Measurements from ENCODE around the gene ECT2. TPM values are rescaled to one million over a fixed set of nuclear protein-coding genes. Genes with fewer than 3 reads are reported as not detected.
A peak's percentile ranks its signal among the peaks of the same experiment; 100 is the strongest.
"Not testable (repeated sequence)": the region's sequence is repeated elsewhere in the genome, so short reads cannot be mapped to it uniquely, and the experiment has no call there.

The ECT2 gene
- polyA plus RNA-seq, 1 of the 3 experiments (the other 2 are of a cell fraction) = 8.6 TPM

DNA sequence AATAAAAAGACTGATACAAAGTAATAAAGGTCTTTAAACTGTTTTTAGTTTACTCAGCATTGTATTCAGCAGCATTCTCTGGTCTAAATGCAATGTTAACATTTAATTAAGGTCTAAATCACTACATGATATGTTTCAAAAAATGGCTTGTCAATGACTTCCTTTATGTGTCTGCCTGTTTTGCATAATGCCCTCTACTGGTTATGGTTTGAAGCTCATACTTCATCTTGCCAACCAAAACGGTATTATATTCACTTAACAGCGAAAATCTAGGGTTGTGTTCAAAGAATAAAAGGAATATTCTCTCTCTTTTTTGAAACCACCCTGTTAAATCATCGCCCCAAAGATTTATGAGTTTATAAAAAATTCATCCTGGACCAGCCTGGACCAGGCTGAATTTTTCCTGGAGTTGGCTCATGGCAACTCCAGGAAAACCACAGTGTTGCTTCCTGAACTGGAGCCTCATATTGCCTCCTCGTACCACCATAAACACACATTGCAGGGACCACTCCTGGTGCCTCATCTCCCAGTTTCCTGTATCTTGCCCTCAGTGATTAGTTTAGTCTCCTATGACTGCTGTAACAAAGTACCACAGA is 32.9 kb upstream of the ECT2 start:
- no peaks in the 10 kb centered on the region for H3K9me2 ChIP-seq
- no peaks in the 10 kb centered on the region for H4K20me1 ChIP-seq (ENCODE audit: insufficient read depth)
- CTCF ChIA-PET = interaction anchor here (0.7 to 1.0 kb wide), 4 partner anchors 10 to 124 kb away, joined by 3 to 7 read pairs (median 3); no protein-coding TSS in a partner anchor
- no peaks in the 10 kb centered on the region for H3K9me3 ChIP-seq
- H3F3A ChIP-seq (replicated peaks; ENCODE audit: insufficient read depth) = no peaks in the 10 kb centered on the region
- H3K4me1 ChIP-seq (ENCODE audit: control insufficient read depth in 1 of 2, insufficient read depth in 2 of 2, low read depth in 1 of 2, low read length in 1 of 2) = no peaks in the 10 kb centered on the region
- POLR2A ChIA-PET = no interaction called here
- TF ChIP-seq, protein P1, sequence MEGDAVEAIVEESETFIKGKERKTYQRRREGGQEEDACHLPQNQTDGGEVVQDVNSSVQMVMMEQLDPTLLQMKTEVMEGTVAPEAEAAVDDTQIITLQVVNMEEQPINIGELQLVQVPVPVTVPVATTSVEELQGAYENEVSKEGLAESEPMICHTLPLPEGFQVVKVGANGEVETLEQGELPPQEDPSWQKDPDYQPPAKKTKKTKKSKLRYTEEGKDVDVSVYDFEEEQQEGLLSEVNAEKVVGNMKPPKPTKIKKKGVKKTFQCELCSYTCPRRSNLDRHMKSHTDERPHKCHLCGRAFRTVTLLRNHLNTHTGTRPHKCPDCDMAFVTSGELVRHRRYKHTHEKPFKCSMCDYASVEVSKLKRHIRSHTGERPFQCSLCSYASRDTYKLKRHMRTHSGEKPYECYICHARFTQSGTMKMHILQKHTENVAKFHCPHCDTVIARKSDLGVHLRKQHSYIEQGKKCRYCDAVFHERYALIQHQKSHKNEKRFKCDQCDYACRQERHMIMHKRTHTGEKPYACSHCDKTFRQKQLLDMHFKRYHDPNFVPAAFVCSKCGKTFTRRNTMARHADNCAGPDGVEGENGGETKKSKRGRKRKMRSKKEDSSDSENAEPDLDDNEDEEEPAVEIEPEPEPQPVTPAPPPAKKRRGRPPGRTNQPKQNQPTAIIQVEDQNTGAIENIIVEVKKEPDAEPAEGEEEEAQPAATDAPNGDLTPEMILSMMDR (IDR thresholded peaks at IDR 0.05) = peak; percentile 56
- no peak for TF ChIP-seq SMC3 (IDR thresholded peaks at IDR 0.05; ENCODE audit: low read depth, low read length)
- TF ChIP-seq JUND (IDR thresholded peaks at IDR 0.05) = no peak
- no peak for TF ChIP-seq RCOR1 (IDR thresholded peaks at IDR 0.05; ENCODE audit: low read length)
- TF ChIP-seq RXRA (IDR thresholded peaks at IDR 0.05; ENCODE audit: borderline replicate concordance, low read depth) = no peak
- TF ChIP-seq TEAD4 (IDR thresholded peaks at IDR 0.05; ENCODE audit: borderline replicate concordance, insufficient read depth) = no peak
- no peak overlapping the region for H3K4me3 ChIP-seq (ENCODE audit: low read depth in 2 of 2, low read length in 1 of 2)
- no peak overlapping the region for H2AFZ ChIP-seq (ENCODE audit: low read depth)
- no peaks in the 10 kb centered on the region for H3K36me3 ChIP-seq (replicated peaks in 1 of 2; ENCODE audit: control insufficient read depth in 1 of 2, insufficient read depth in 2 of 2, low read length in 1 of 2)
- H3K79me2 ChIP-seq (ENCODE audit: insufficient read depth) = no peaks in the 10 kb centered on the region
- 49% methylated on average over 4 of the region's 4 CpGs for WGBS (ENCODE audit: low lambda C conversion rate)
- H3K4me2 ChIP-seq = no peak overlapping the region
- H3K27ac ChIP-seq (ENCODE audit: low read depth in 2 of 2, low read length in 1 of 2) = no peak overlapping the region
- no peaks in the 10 kb centered on the region for H3K27me3 ChIP-seq (ENCODE audit: insufficient read depth)
- no peak for DNase-seq
- no peak overlapping the region for H3K9ac ChIP-seq

DNA sequence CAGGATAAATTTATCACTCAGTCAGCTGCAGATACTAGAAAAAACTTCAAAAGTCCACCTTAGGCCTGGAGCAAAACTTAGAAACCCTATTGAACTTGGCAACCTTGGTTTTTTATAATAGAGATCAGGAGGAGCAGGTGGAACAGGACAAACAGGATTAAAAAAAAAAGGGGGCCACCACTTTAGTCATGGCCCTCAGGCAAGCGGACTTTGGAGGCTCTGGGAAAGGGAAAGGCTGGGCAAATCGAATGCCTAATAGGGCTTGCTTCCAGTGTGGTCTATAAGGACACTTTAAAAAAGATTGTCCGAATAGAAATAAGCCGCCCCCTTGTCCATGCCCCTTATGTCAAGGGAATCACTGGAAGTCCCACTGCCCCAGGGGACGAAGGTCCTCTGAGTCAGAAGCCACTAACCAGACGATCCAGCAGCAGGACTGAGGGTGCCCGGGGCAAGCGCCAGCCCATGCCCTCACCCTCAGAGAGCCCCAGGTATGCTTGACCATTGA is 27.9 kb upstream of the ECT2 start:
- DNase-seq; H3F3A ChIP-seq (replicated peaks; ENCODE audit: insufficient read depth); H3K9me2 ChIP-seq; H2AFZ ChIP-seq (ENCODE audit: low read depth); H3K4me2 ChIP-seq; H3K4me3 ChIP-seq (ENCODE audit: low read depth in 2 of 2, low read length in 1 of 2); H3K9me3 ChIP-seq; H3K4me1 ChIP-seq (ENCODE audit: control insufficient read depth in 1 of 2, insufficient read depth in 2 of 2, low read depth in 1 of 2, low read length in 1 of 2); H3K27ac ChIP-seq (ENCODE audit: low read depth in 2 of 2, low read length in 1 of 2); POLR2A ChIA-PET; H3K27me3 ChIP-seq (ENCODE audit: insufficient read depth); H4K20me1 ChIP-seq (ENCODE audit: insufficient read depth); H3K9ac ChIP-seq; CTCF ChIA-PET; H3K36me3 ChIP-seq (replicated peaks in 1 of 2; ENCODE audit: control insufficient read depth in 1 of 2, insufficient read depth in 2 of 2, low read length in 1 of 2); H3K79me2 ChIP-seq (ENCODE audit: insufficient read depth): not testable (repeated sequence)
- 71% methylated on average over 5 of the region's 8 CpGs for WGBS (ENCODE audit: low lambda C conversion rate)

DNA sequence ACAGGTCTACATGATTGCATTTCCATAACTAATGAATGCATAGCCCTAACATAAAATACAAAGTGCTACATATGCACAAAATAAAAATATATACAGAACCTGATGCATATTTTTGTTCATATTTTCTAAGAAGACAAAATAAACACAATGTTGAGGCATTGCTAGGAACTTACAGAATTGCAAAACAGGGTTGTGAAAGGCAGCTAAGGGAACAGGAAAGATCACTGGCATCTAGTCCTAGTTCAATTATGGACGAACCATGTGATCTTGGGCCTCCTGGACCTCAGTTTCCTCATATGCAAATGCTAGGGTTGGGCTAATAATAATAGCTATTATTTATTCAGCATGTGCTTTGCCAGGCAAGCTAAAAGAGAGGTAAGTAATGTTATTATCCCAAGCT is 24.1 kb upstream of the ECT2 start:
- CTCF ChIA-PET = interaction anchor here (0.8 to 1.3 kb wide), 2 partner anchors 16 to 59 kb away, joined by 3 to 4 read pairs; partner anchors contain the start of gene NCEH1
- POLR2A ChIA-PET = no interaction called here
- DNase-seq = no peak

More for the DNA sequence above, 24.1 kb upstream of the ECT2 start:
- Histone ChIP-seq H4K20me1 (ENCODE audit: insufficient read depth) (no peaks in the 10 kb centered on the region), H3K36me3 (replicated peaks in 1 of 2; ENCODE audit: control insufficient read depth in 1 of 2, insufficient read depth in 2 of 2, low read length in 1 of 2) (no peaks in the 10 kb centered on the region), H3F3A (replicated peaks; ENCODE audit: insufficient read depth) (no peaks in the 10 kb centered on the region), H3K9me2 (no peaks in the 10 kb centered on the region), H3K4me3 (ENCODE audit: low read depth in 2 of 2, low read length in 1 of 2) (no peak overlapping the region), H2AFZ (ENCODE audit: low read depth) (no peak overlapping the region), H3K9me3 (no peaks in the 10 kb centered on the region), H3K27me3 (ENCODE audit: insufficient read depth) (no peaks in the 10 kb centered on the region), H3K79me2 (ENCODE audit: insufficient read depth) (no peaks in the 10 kb centered on the region), H3K4me2 (no peak overlapping the region), H3K9ac (no peak overlapping the region), H3K4me1 (ENCODE audit: control insufficient read depth in 1 of 2, insufficient read depth in 2 of 2, low read depth in 1 of 2, low read length in 1 of 2) (no peaks in the 10 kb centered on the region), H3K27ac (ENCODE audit: low read depth in 2 of 2, low read length in 1 of 2) (no peak overlapping the region)
- TF ChIP-seq YY1 (IDR thresholded peaks at IDR 0.05; ENCODE audit: low read depth) (no peak), CHD2 (IDR thresholded peaks at IDR 0.05; ENCODE audit: low read length, partially characterized antibody) (no peak), RXRA (IDR thresholded peaks at IDR 0.05; ENCODE audit: borderline replicate concordance, low read depth) (no peak), GABPA (IDR thresholded peaks at IDR 0.05; ENCODE audit: low read depth) (no peak)
- TF ChIP-seq, protein P2, sequence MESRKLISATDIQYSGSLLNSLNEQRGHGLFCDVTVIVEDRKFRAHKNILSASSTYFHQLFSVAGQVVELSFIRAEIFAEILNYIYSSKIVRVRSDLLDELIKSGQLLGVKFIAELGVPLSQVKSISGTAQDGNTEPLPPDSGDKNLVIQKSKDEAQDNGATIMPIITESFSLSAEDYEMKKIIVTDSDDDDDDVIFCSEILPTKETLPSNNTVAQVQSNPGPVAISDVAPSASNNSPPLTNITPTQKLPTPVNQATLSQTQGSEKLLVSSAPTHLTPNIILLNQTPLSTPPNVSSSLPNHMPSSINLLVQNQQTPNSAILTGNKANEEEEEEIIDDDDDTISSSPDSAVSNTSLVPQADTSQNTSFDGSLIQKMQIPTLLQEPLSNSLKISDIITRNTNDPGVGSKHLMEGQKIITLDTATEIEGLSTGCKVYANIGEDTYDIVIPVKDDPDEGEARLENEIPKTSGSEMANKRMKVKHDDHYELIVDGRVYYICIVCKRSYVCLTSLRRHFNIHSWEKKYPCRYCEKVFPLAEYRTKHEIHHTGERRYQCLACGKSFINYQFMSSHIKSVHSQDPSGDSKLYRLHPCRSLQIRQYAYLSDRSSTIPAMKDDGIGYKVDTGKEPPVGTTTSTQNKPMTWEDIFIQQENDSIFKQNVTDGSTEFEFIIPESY (IDR thresholded peaks at IDR 0.05; ENCODE audit: borderline replicate concordance, low read depth) = no peak
- TF ChIP-seq, protein P3, sequence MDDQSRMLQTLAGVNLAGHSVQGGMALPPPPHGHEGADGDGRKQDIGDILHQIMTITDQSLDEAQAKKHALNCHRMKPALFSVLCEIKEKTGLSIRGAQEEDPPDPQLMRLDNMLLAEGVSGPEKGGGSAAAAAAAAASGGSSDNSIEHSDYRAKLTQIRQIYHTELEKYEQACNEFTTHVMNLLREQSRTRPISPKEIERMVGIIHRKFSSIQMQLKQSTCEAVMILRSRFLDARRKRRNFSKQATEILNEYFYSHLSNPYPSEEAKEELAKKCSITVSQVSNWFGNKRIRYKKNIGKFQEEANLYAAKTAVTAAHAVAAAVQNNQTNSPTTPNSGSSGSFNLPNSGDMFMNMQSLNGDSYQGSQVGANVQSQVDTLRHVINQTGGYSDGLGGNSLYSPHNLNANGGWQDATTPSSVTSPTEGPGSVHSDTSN (IDR thresholded peaks at IDR 0.05) = no peak
- TF ChIP-seq, protein P4, sequence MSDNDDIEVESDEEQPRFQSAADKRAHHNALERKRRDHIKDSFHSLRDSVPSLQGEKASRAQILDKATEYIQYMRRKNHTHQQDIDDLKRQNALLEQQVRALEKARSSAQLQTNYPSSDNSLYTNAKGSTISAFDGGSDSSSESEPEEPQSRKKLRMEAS (IDR thresholded peaks at IDR 0.05; ENCODE audit: low read depth) = no peak
- WGBS (ENCODE audit: low lambda C conversion rate) = 53% methylated on average over 1 of the region's 1 CpG
